ENCODE results near the gene SHC4. TPM values are rescaled to one million over a fixed set of nuclear protein-coding genes. Genes with fewer than 3 reads are reported as not detected.

The SHC4 gene
- polyA plus RNA-seq, 1 of the 3 experiments (the other 2 are of a cell fraction): 1.6 TPM

DNA sequence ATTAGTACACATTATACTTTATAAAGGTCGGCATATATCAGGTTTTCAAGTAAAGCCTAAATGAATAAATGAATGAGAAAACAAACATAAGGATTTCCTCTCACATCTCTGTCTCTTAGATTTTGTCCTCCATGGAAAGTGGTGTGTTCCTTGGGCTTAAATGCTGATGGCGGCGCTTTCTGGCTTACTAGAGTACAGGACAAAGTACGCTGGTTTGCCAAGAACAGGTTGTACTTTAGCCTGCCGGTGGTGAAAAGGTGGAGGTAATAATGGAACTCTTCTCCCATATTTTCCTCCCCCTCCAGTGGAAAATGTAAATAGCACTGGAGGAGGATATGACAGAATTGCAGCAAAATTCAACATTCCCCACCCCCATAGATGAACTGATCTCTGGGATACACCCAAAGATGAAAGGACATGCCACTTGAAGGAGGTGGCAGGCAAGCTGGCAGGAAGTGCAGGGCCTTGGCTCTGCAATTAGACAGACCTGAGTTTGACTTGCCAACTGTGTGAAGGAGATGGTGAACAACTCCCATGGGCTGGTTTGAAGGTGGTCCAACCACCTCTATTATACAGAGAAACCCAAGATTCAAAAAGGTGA is 182.1 kb downstream of the SHC4 start:
- Histone ChIP-seq H3K4me1 (ENCODE audit: control insufficient read depth in 1 of 2, insufficient read depth in 2 of 2, low read depth in 1 of 2, low read length in 1 of 2) (no peaks in the 10 kb centered on the region), H3K27me3 (ENCODE audit: insufficient read depth) (no peaks in the 10 kb centered on the region), H3K4me3 (ENCODE audit: low read depth in 2 of 2, low read length in 1 of 2) (no peak overlapping the region), H2AFZ (ENCODE audit: low read depth) (no peak overlapping the region), H3K9me3 (no peaks in the 10 kb centered on the region), H3K9ac (no peak overlapping the region), H3K4me2 (no peak overlapping the region), H3K36me3 (replicated peaks in 1 of 2; ENCODE audit: control insufficient read depth in 1 of 2, insufficient read depth in 2 of 2, low read length in 1 of 2) (peaks cover 46 to 77% of the 10 kb centered on the region in 2 experiments), H3F3A (replicated peaks; ENCODE audit: insufficient read depth) (peaks cover 13% of the 10 kb centered on the region), H3K79me2 (ENCODE audit: insufficient read depth) (no peaks in the 10 kb centered on the region), H3K9me2 (no peaks in the 10 kb centered on the region), H4K20me1 (ENCODE audit: insufficient read depth) (no peaks in the 10 kb centered on the region), H3K27ac (ENCODE audit: low read depth in 2 of 2, low read length in 1 of 2) (peak overlapping the region in 1 of 2 experiments; percentile 20; a peak in 1 of 4 replicates)
- WGBS (ENCODE audit: low lambda C conversion rate): 91% methylated on average over 5 of the region's 5 CpGs
- no peak for DNase-seq
- POLR2A ChIA-PET: no interaction called here
- TF ChIP-seq, protein P1, sequence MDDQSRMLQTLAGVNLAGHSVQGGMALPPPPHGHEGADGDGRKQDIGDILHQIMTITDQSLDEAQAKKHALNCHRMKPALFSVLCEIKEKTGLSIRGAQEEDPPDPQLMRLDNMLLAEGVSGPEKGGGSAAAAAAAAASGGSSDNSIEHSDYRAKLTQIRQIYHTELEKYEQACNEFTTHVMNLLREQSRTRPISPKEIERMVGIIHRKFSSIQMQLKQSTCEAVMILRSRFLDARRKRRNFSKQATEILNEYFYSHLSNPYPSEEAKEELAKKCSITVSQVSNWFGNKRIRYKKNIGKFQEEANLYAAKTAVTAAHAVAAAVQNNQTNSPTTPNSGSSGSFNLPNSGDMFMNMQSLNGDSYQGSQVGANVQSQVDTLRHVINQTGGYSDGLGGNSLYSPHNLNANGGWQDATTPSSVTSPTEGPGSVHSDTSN (IDR thresholded peaks at IDR 0.05): no peak
- TF ChIP-seq, protein P2, sequence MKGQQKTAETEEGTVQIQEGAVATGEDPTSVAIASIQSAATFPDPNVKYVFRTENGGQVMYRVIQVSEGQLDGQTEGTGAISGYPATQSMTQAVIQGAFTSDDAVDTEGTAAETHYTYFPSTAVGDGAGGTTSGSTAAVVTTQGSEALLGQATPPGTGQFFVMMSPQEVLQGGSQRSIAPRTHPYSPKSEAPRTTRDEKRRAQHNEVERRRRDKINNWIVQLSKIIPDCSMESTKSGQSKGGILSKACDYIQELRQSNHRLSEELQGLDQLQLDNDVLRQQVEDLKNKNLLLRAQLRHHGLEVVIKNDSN (IDR thresholded peaks at IDR 0.05; ENCODE audit: borderline replicate concordance, low read depth): no peak
- CTCF ChIA-PET: no interaction called here

DNA sequence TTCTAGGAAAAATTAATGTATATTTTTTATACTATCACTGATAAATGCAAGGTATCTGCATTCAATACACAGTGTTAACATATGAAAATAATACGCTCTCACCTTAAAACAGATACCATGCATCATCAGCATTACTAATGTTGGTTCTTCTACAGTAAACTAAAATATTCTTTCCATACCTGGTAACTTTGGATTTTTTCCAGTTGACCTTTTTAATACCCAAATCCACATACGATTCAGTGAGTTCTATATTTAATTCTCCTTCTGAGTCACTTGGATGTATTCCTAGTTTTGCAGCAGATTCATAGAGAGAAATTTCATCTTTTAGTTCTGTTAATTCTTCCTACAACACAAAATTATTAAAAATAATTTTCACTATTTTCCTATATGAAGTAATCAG is 182.7 kb downstream of the SHC4 start:
- H3K9me3 ChIP-seq: no peaks in the 10 kb centered on the region
- H4K20me1 ChIP-seq (ENCODE audit: insufficient read depth): no peaks in the 10 kb centered on the region
- no peak for DNase-seq
- no peak overlapping the region for H2AFZ ChIP-seq (ENCODE audit: low read depth)
- no peaks in the 10 kb centered on the region for H3K79me2 ChIP-seq (ENCODE audit: insufficient read depth)
- H3K36me3 ChIP-seq (replicated peaks in 1 of 2; ENCODE audit: control insufficient read depth in 1 of 2, insufficient read depth in 2 of 2, low read length in 1 of 2): peaks cover 44 to 72% of the 10 kb centered on the region in 2 experiments
- no peak overlapping the region for H3K4me3 ChIP-seq (ENCODE audit: low read depth in 2 of 2, low read length in 1 of 2)
- H3K9ac ChIP-seq: no peak overlapping the region
- no peaks in the 10 kb centered on the region for H3K9me2 ChIP-seq
- POLR2A ChIA-PET: no interaction called here
- CTCF ChIA-PET: no interaction called here
- no peaks in the 10 kb centered on the region for H3K4me1 ChIP-seq (ENCODE audit: control insufficient read depth in 1 of 2, insufficient read depth in 2 of 2, low read depth in 1 of 2, low read length in 1 of 2)
- peaks cover 13% of the 10 kb centered on the region for H3F3A ChIP-seq (replicated peaks; ENCODE audit: insufficient read depth)
- no peak overlapping the region for H3K4me2 ChIP-seq
- H3K27ac ChIP-seq (ENCODE audit: low read depth in 2 of 2, low read length in 1 of 2): peak overlapping the region in 1 of 2 experiments; percentile 20; a peak in 2 of 4 replicates
- H3K27me3 ChIP-seq (ENCODE audit: insufficient read depth): no peaks in the 10 kb centered on the region
- 54% methylated on average over 2 of the region's 2 CpGs for WGBS (ENCODE audit: low lambda C conversion rate)
- TF ChIP-seq, protein P3, sequence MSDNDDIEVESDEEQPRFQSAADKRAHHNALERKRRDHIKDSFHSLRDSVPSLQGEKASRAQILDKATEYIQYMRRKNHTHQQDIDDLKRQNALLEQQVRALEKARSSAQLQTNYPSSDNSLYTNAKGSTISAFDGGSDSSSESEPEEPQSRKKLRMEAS (IDR thresholded peaks at IDR 0.05; ENCODE audit: low read depth): no peak
- TF ChIP-seq TAF1 (IDR thresholded peaks at IDR 0.05; ENCODE audit: borderline replicate concordance, low read depth, low read length) (no peak), RCOR1 (IDR thresholded peaks at IDR 0.05; ENCODE audit: low read length) (no peak), NRF1 (IDR thresholded peaks at IDR 0.05; ENCODE audit: low read depth, low read length) (no peak), GATA2 (CRISPR knock-in tag; IDR thresholded peaks at IDR 0.05) (no peak), FOSL2 (IDR thresholded peaks at IDR 0.05; ENCODE audit: borderline replicate concordance, low read depth) (0 out of 2 replicates have a peak, but pooled peaks have one; percentile 21), JUND (IDR thresholded peaks at IDR 0.05) (0 out of 2 replicates have a peak, but pooled peaks have one; percentile 10), RXRA (IDR thresholded peaks at IDR 0.05; ENCODE audit: borderline replicate concordance, low read depth) (no peak), MXI1 (IDR thresholded peaks at IDR 0.05; ENCODE audit: low read depth, low read length) (no peak), NFIC (IDR thresholded peaks at IDR 0.05; ENCODE audit: borderline replicate concordance) (peak; percentile 18; the same call in 1 of the 2 replicates), TEAD4 (IDR thresholded peaks at IDR 0.05; ENCODE audit: borderline replicate concordance, insufficient read depth) (no peak), TCF12 (IDR thresholded peaks at IDR 0.05) (0 out of 2 replicates have a peak, but pooled peaks have one; percentile 8), YY1 (IDR thresholded peaks at IDR 0.05; ENCODE audit: low read depth) (no peak), EP300 (IDR thresholded peaks at IDR 0.05; ENCODE audit: borderline replicate concordance in 1 of 2, low read depth in 1 of 2, low read length in 1 of 2) (no peak)
- TF ChIP-seq, protein P4, sequence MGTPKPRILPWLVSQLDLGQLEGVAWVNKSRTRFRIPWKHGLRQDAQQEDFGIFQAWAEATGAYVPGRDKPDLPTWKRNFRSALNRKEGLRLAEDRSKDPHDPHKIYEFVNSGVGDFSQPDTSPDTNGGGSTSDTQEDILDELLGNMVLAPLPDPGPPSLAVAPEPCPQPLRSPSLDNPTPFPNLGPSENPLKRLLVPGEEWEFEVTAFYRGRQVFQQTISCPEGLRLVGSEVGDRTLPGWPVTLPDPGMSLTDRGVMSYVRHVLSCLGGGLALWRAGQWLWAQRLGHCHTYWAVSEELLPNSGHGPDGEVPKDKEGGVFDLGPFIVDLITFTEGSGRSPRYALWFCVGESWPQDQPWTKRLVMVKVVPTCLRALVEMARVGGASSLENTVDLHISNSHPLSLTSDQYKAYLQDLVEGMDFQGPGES (IDR thresholded peaks at IDR 0.05; ENCODE audit: low read depth, low read length): no peak
- TF ChIP-seq, protein P5, sequence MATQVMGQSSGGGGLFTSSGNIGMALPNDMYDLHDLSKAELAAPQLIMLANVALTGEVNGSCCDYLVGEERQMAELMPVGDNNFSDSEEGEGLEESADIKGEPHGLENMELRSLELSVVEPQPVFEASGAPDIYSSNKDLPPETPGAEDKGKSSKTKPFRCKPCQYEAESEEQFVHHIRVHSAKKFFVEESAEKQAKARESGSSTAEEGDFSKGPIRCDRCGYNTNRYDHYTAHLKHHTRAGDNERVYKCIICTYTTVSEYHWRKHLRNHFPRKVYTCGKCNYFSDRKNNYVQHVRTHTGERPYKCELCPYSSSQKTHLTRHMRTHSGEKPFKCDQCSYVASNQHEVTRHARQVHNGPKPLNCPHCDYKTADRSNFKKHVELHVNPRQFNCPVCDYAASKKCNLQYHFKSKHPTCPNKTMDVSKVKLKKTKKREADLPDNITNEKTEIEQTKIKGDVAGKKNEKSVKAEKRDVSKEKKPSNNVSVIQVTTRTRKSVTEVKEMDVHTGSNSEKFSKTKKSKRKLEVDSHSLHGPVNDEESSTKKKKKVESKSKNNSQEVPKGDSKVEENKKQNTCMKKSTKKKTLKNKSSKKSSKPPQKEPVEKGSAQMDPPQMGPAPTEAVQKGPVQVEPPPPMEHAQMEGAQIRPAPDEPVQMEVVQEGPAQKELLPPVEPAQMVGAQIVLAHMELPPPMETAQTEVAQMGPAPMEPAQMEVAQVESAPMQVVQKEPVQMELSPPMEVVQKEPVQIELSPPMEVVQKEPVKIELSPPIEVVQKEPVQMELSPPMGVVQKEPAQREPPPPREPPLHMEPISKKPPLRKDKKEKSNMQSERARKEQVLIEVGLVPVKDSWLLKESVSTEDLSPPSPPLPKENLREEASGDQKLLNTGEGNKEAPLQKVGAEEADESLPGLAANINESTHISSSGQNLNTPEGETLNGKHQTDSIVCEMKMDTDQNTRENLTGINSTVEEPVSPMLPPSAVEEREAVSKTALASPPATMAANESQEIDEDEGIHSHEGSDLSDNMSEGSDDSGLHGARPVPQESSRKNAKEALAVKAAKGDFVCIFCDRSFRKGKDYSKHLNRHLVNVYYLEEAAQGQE (IDR thresholded peaks at IDR 0.05; ENCODE audit: low read depth, low read length): no peak
- TF ChIP-seq, protein P6, sequence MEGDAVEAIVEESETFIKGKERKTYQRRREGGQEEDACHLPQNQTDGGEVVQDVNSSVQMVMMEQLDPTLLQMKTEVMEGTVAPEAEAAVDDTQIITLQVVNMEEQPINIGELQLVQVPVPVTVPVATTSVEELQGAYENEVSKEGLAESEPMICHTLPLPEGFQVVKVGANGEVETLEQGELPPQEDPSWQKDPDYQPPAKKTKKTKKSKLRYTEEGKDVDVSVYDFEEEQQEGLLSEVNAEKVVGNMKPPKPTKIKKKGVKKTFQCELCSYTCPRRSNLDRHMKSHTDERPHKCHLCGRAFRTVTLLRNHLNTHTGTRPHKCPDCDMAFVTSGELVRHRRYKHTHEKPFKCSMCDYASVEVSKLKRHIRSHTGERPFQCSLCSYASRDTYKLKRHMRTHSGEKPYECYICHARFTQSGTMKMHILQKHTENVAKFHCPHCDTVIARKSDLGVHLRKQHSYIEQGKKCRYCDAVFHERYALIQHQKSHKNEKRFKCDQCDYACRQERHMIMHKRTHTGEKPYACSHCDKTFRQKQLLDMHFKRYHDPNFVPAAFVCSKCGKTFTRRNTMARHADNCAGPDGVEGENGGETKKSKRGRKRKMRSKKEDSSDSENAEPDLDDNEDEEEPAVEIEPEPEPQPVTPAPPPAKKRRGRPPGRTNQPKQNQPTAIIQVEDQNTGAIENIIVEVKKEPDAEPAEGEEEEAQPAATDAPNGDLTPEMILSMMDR (IDR thresholded peaks at IDR 0.05): no peak
